Measurements from ENCODE around the gene BMF.
A peak's percentile ranks its signal among the peaks of the same experiment; 100 is the strongest.
"Not testable (repeated sequence)": the region's sequence is repeated elsewhere in the genome, so short reads cannot be mapped to it uniquely, and the experiment has no call there.

BMF gene

DNA sequence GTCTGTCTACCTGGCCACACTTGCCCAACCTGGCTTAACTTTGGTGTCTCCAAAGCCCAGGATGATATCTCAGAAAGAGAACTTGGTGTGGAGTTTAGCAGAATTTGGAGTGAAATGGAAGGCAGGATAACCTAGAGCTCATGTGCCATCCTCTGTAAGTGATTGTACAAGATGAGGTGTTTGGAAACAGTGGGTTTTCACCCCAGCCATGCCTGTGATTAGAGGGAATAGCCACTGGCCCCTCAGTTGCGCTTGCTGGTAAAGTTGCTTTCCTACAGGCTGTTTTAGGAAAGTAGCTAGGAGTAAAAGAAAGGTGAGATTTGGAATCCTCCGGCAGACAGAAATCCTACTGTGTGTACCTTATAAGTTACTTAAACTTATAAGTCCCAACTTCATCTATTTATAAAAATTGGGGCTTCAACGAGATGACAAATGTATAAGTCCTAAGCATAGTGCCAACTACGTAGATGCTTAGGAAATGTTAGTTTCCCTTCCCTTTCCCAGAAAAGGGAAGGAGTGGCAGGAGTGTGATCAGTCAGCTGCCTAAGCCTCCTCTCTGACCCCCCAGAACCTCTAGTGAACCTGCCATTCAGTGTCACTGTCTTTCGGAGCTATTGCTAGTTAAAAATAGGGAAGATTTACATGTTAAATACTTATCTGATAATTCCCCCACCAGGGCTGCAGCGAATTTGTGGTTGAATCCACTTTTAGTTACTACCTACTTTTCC lies 13.4 kb upstream of the BMF start:
- no peak overlapping the region for H3K27ac ChIP-seq (replicated peaks)
- TF ChIP-seq POLR2AphosphoS5 (IDR thresholded peaks at IDR 0.05; ENCODE audit: low read depth) (no peak), SPI1 (IDR thresholded peaks at IDR 0.05; ENCODE audit: borderline replicate concordance, low read depth) (no peak), REST (IDR thresholded peaks at IDR 0.05; ENCODE audit: insufficient replicate concordance, low read depth) (no peak), GABPA (IDR thresholded peaks at IDR 0.05; ENCODE audit: low read depth) (no peak)
- TF ChIP-seq, protein P1, sequence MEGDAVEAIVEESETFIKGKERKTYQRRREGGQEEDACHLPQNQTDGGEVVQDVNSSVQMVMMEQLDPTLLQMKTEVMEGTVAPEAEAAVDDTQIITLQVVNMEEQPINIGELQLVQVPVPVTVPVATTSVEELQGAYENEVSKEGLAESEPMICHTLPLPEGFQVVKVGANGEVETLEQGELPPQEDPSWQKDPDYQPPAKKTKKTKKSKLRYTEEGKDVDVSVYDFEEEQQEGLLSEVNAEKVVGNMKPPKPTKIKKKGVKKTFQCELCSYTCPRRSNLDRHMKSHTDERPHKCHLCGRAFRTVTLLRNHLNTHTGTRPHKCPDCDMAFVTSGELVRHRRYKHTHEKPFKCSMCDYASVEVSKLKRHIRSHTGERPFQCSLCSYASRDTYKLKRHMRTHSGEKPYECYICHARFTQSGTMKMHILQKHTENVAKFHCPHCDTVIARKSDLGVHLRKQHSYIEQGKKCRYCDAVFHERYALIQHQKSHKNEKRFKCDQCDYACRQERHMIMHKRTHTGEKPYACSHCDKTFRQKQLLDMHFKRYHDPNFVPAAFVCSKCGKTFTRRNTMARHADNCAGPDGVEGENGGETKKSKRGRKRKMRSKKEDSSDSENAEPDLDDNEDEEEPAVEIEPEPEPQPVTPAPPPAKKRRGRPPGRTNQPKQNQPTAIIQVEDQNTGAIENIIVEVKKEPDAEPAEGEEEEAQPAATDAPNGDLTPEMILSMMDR (IDR thresholded peaks at IDR 0.05; ENCODE audit: insufficient read depth, low read length), result no peak
- no peaks in the 10 kb centered on the region for H3K27me3 ChIP-seq (ENCODE audit: insufficient read depth, poor library complexity, severe bottlenecking)
- DNase-seq (ENCODE audit: low read depth in 1 of 2, low spot score in 1 of 2), result no peak
- no peak overlapping the region for H3K4me3 ChIP-seq (replicated peaks; ENCODE audit: insufficient read depth, low read length)

GRCh38 chr15:40118473-40118872 lies 9.8 kb upstream of the BMF start:
- no peak for DNase-seq (ENCODE audit: low read depth in 1 of 2, low spot score in 1 of 2)
- Histone ChIP-seq H3K27me3 (ENCODE audit: insufficient read depth, poor library complexity, severe bottlenecking) (no peaks in the 10 kb centered on the region), H3K4me3 (replicated peaks; ENCODE audit: insufficient read depth, low read length) (no peak overlapping the region), H3K27ac (replicated peaks) (no peak overlapping the region)
- TF ChIP-seq POLR2AphosphoS5 (IDR thresholded peaks at IDR 0.05; ENCODE audit: low read depth) (no peak), SPI1 (IDR thresholded peaks at IDR 0.05; ENCODE audit: borderline replicate concordance, low read depth) (no peak), REST (IDR thresholded peaks at IDR 0.05; ENCODE audit: insufficient replicate concordance, low read depth) (no peak), GABPA (IDR thresholded peaks at IDR 0.05; ENCODE audit: low read depth) (no peak)
- TF ChIP-seq, protein P1 (IDR thresholded peaks at IDR 0.05; ENCODE audit: insufficient read depth, low read length), result no peak

DNA sequence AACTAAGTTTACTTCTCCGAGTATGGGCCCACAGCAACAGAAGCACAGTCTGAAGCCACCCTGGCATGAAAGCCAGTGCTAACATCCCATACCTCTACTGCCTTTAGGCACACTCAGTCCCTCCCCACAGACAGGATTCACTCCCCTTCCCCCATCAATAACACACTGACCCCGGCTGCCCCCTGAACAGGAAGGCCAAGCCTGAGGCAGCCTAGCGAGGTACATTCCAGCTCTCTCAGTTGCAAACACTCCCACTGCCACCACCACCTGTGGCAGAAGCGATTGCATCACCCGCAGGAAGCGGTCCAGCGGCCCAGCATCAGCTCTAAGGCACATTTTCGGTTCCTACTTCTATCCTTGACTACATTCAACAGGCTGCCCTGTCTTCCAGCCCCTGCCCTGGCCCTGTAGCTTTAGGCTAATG lies 7.0 kb upstream of the BMF start:
- H3K27me3 ChIP-seq (ENCODE audit: insufficient read depth, poor library complexity, severe bottlenecking), result no peaks in the 10 kb centered on the region
- peak; percentile 22; the same call in 1 of the 2 replicates for TF ChIP-seq SPI1 (IDR thresholded peaks at IDR 0.05; ENCODE audit: borderline replicate concordance, low read depth)
- no peak for TF ChIP-seq REST (IDR thresholded peaks at IDR 0.05; ENCODE audit: insufficient replicate concordance, low read depth)
- TF ChIP-seq, protein P1 (IDR thresholded peaks at IDR 0.05; ENCODE audit: insufficient read depth, low read length), result no peak
- peak; percentile 83 for TF ChIP-seq POLR2AphosphoS5 (IDR thresholded peaks at IDR 0.05; ENCODE audit: low read depth)
- TF ChIP-seq GABPA (IDR thresholded peaks at IDR 0.05; ENCODE audit: low read depth), result peak; percentile 58
- H3K4me3 ChIP-seq (replicated peaks; ENCODE audit: insufficient read depth, low read length), result no peak overlapping the region
- peak overlapping the region; percentile 12; the same call in 1 of the 2 replicates for H3K27ac ChIP-seq (replicated peaks)
- peak; percentile 88 to 89 for DNase-seq (ENCODE audit: low read depth in 1 of 2, low spot score in 1 of 2)

- H3K4me3 ChIP-seq (replicated peaks; ENCODE audit: insufficient read depth, low read length); DNase-seq (ENCODE audit: low read depth in 1 of 2, low spot score in 1 of 2); H3K27me3 ChIP-seq (ENCODE audit: insufficient read depth, poor library complexity, severe bottlenecking); H3K27ac ChIP-seq (replicated peaks): not testable (repeated sequence)
These were observed 6.4 kb upstream of the BMF start for GRCh38 chr15:40115106-40115505.
